Colonic mucosa (tissue), 4 donors: Measurements from ENCODE around the gene CASKIN2. TPM values are rescaled to one million over a fixed set of nuclear protein-coding genes. Genes with fewer than 3 reads are reported as not detected.
"Not testable (repeated sequence)": the region's sequence is repeated elsewhere in the genome, so short reads cannot be mapped to it uniquely, and the experiment has no call there.

Experiments
- DNase-seq: peaks from one replicate; pipeline ENCODE4 v3.0.0-alpha.2; 2020
- H3K27ac ChIP-seq: fragments of 200-600 bp; one replicate; pipeline ENCODE4 v1.8.0; 2021
- H3K27me3 ChIP-seq: fragments of 200-600 bp; one replicate; pipeline ENCODE4 v1.8.0; 2021
- H3K36me3 ChIP-seq: fragments of 200-600 bp; one replicate; pipeline ENCODE4 v1.8.0; 2021
- H3K4me1 ChIP-seq: fragments of 200-600 bp; one replicate; pipeline ENCODE4 v1.8.0; 2021; ENCODE audit warnings: mild to moderate bottlenecking
- H3K4me3 ChIP-seq: fragments of 200-600 bp; one replicate; pipeline ENCODE4 v1.8.0; 2021
- H3K9ac ChIP-seq, 2 donors: one replicate each; pipeline ENCODE4 v1.7.0; 2013; ENCODE audit warnings: control low read depth in 2 of 2, low read depth in 2 of 2, low read length in 2 of 2
- H3K9me3 ChIP-seq: fragments of 200-600 bp; one replicate; pipeline ENCODE4 v1.8.0; 2021
- CTCF ChIP-seq: fragments of 200-600 bp; IDR thresholded peaks from one replicate; pipeline ENCODE4 v1.8.0; 2022; ENCODE audit warnings: antibody characterized with exemption, mild to moderate bottlenecking
- intact Hi-C: fragments of 100-400 bp; cut with DNase I; formaldehyde crosslinking; loops from one replicate; pipeline ENCODE4 v1.14.1; 2022
- total RNA-seq, 2 donors: library from RNA; stranded (reverse); fragmentation: NEBNext Ultra II Directional in 1 of 2; extraction: Animal tissue kit (Norgen Biotek cat#: 25700) in 1 of 2; gene quantifications; one replicate each; pipeline ENCODE4 v1.2.1, GENCODE V29; 2021
- donor health status: healthy.
- donor health status: DM: no; HTN: no; CAD: no.
- donor health status: DM: no; HTN: no; CAD: no.

CASKIN2 gene
- total RNA-seq, 2 donors from 2014 or later, result 26.5 to 28.6 TPM

GRCh38 chr17:75521951-75522727, 6.8 kb upstream of the CASKIN2 start:
- no peaks in the 10 kb centered on the region for H3K9me3 ChIP-seq
- H3K4me1 ChIP-seq, result peaks cover 20% of the 10 kb centered on the region
- H3K36me3 ChIP-seq, result no peaks in the 10 kb centered on the region
- TF ChIP-seq CTCF, result no peak
- intact Hi-C loops, result loop anchor here (10.0 kb wide), 1 partner anchor 63 kb away; the partner anchor contains the start of gene MYO15B
- H3K27ac ChIP-seq, result no peak overlapping the region
- DNase-seq, result no peak
- H3K27me3 ChIP-seq, result no peaks in the 10 kb centered on the region
- no peak overlapping the region for H3K4me3 ChIP-seq
- H3K9ac ChIP-seq, result no peak overlapping the region

- H3K4me3 ChIP-seq, result no peak overlapping the region
- H3K27me3 ChIP-seq, result no peaks in the 10 kb centered on the region
- TF ChIP-seq CTCF, result no peak
- no peak overlapping the region for H3K9ac ChIP-seq
- H3K4me1 ChIP-seq, result peaks cover 18% of the 10 kb centered on the region
- no peaks in the 10 kb centered on the region for H3K36me3 ChIP-seq
- no peak for DNase-seq
- no peaks in the 10 kb centered on the region for H3K9me3 ChIP-seq
- intact Hi-C loops, result loop anchor here (10.0 kb wide), 1 partner anchor 64 kb away; the partner anchor contains the start of gene MYO15B
- H3K27ac ChIP-seq, result no peak overlapping the region
Observed at GRCh38 chr17:75521290-75521689, 6.0 kb upstream of the CASKIN2 start.

- H3K9ac ChIP-seq, result not testable (repeated sequence)
- intact Hi-C loops, result loop anchor here (10.0 kb wide), 1 partner anchor 64 kb away; the partner anchor contains the start of gene MYO15B
Observed at GRCh38 chr17:75520413-75520812, 5.1 kb upstream of the CASKIN2 start.

GRCh38 chr17:75518983-75519537, 3.7 kb upstream of the CASKIN2 start:
- no peaks in the 10 kb centered on the region for H3K27me3 ChIP-seq
- DNase-seq, result no peak
- intact Hi-C loops, result no loop called here
- H3K4me1 ChIP-seq, result peaks cover 11% of the 10 kb centered on the region
- no peak overlapping the region for H3K4me3 ChIP-seq
- no peaks in the 10 kb centered on the region for H3K36me3 ChIP-seq
- H3K9me3 ChIP-seq, result no peaks in the 10 kb centered on the region
- no peak overlapping the region for H3K9ac ChIP-seq
- no peak overlapping the region for H3K27ac ChIP-seq
- TF ChIP-seq CTCF, result no peak

More at GRCh38 chr17:75520413-75520812, 5.1 kb upstream of the CASKIN2 start:
- not testable (repeated sequence) for H3K4me3 ChIP-seq, H3K9me3 ChIP-seq, H3K27me3 ChIP-seq, DNase-seq, H3K36me3 ChIP-seq, H3K27ac ChIP-seq
- peaks cover 17% of the 10 kb centered on the region for H3K4me1 ChIP-seq

- Histone ChIP-seq H3K36me3 (no peaks in the 10 kb centered on the region), H3K27ac (no peak overlapping the region), H3K27me3 (no peaks in the 10 kb centered on the region), H3K4me3 (no peak overlapping the region), H3K4me1 (peaks cover 11% of the 10 kb centered on the region), H3K9me3 (no peaks in the 10 kb centered on the region), H3K9ac (peak overlapping the region in 1 of 2 donors; percentile 4)
- intact Hi-C loops, result no loop called here
- DNase-seq, result no peak
- TF ChIP-seq CTCF, result no peak
Observed at GRCh38 chr17:75518201-75518600, 2.9 kb upstream of the CASKIN2 start.
